ENCODE measurements around the gene DEPDC7. TPM values are rescaled to one million over a fixed set of nuclear protein-coding genes. Genes with fewer than 3 reads are reported as not detected.

DEPDC7 gene
- total and polyA plus RNA-seq, 2 of the 8 experiments (the other 6 are each of a cell fraction or from before 2014, with no cell fraction given) = 3.1 to 7.6 TPM

DNA sequence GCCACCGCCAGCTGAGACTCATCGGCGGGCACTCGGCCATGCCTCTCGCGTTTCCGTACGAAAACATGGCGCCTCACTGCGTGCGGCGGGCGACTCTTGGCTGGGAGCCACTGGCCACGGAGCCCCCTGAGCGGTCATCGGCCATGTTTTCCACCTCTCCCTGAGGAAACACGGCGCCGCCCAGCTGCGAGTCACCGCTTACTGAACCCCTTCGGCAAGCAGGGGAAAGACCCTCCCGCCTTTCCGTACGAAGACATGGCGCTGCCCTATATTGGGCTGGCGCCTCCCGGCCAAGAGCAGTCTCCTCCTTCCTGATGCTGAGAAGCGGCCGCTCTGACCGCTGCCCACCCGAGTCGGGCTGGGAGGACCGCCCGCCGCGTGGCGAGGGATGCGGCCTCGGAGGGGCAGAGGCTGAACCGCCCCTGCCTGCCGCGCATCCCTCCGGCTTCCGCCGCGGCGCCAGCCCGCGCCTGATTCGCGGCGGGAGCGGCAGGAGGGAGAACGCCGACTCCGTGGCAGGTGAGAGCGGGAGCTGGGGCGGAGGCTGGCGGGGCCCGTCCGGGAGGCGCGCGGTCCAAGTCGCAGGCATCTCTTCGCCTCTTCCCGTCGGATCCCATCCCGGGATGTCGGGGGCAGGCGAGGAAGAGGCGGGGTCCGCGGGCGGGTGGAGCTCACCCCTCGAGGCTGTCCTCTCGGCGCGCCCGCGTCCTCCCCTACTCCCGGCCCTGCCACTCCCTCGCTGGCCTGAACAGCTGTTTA lies 23.8 kb downstream of the DEPDC7 start, which contains the start of gene TCP11L1:
Gene TCP11L1 (plus strand): TSS at position 299 of the 759 bp plus-strand sequence. CDS start 4,202 bp downstream, outside the sequence.
- H2AK5ac ChIP-seq (ENCODE audit: low read depth, low read length) = no peak within 1 kb of the TSS
- ChIA-PET CTCF (ENCODE audit: partially characterized antibody) (interaction anchor here (0.6 to 1.8 kb wide), 11 partner anchors 14 to 770 kb away, joined by 3 to 5 read pairs (median 3); partner anchors contain the start of gene DEPDC7), POLR2A (ENCODE audit: partially characterized antibody) (interaction anchor here (0.6 to 3.8 kb wide), 24 partner anchors 9 to 1011 kb away, joined by 3 to 21 read pairs (median 4); partner anchors contain the start of genes CSTF3, DEPDC7 and QSER1)
- DNase-seq (ENCODE audit: low read depth in 1 of 2, low spot score in 2 of 2) = peak; percentile 88 to 91
- peak within 1 kb of the TSS; percentile 86; the same call in 1 of the 2 replicates for H2AFZ ChIP-seq (ENCODE audit: low read length)
- H2BK15ac ChIP-seq (ENCODE audit: low read length) = no peak within 1 kb of the TSS
- no peak within 1 kb of the TSS for H3K14ac ChIP-seq (ENCODE audit: insufficient read length)
- WGBS, 2 experiments (ENCODE audit: extremely low coverage in 1 of 2, insufficient coverage in 1 of 2, insufficient read length in 1 of 2, insufficient replicate concordance in 2 of 2, low coverage in 1 of 2, low lambda C conversion rate in 2 of 2, missing lambda C conversion rate in 1 of 2) = 1% methylated on average over 66 of the region's 84 CpGs; no CpG with 5 or more reads in 1 of the 2 experiments
- H4K5ac ChIP-seq (ENCODE audit: insufficient read length, low read depth, low read length) = peak within 1 kb of the TSS; percentile 98
- H3K27ac ChIP-seq (ENCODE audit: low read depth, low read length) = peak within 1 kb of the TSS; percentile 97
- peak within 1 kb of the TSS; percentile 99 for H4K91ac ChIP-seq (replicated peaks; ENCODE audit: insufficient read length, low read length)
- peak within 1 kb of the TSS; percentile 92 for H2BK12ac ChIP-seq (ENCODE audit: low read depth, low read length)
- H3K79me2 ChIP-seq (ENCODE audit: control insufficient read depth in 1 of 2, insufficient read depth in 2 of 2, low read length in 2 of 2) = 0 out of 4 replicates have a peak, but pooled peaks cover 0 to 3% of the 10 kb centered on the region in 2 experiments
- H3K4ac ChIP-seq (replicated peaks; ENCODE audit: insufficient read length, low read depth, low read length) = peak within 1 kb of the TSS; percentile 63
- H3K27me3 ChIP-seq (replicated peaks in 1 of 4; ENCODE audit: control insufficient read depth in 3 of 4, extremely low read depth in 1 of 4, insufficient read depth in 3 of 4, low read length in 3 of 4) = no peaks in the 10 kb centered on the region
- H3K23ac ChIP-seq (ENCODE audit: insufficient read length) = no peak within 1 kb of the TSS
- H2BK120ac ChIP-seq (replicated peaks; ENCODE audit: low read depth, low read length) = no peak within 1 kb of the TSS
- peak within 1 kb of the TSS; percentile 98 for H3K18ac ChIP-seq (ENCODE audit: extremely low read depth, low read length)
- FAIRE-seq = no peak
- H2BK20ac ChIP-seq (ENCODE audit: low read length) = no peak within 1 kb of the TSS
- peak within 1 kb of the TSS; percentile 70 to 81 for H3K4me2 ChIP-seq (ENCODE audit: insufficient read depth in 1 of 2, low read depth in 2 of 2, low read length in 2 of 2)
- peak within 1 kb of the TSS; percentile 99 for H3K56ac ChIP-seq (replicated peaks; ENCODE audit: insufficient read length, low read depth, low read length)
- no peaks in the 10 kb centered on the region for H4K20me1 ChIP-seq (replicated peaks in 1 of 2; ENCODE audit: control insufficient read depth in 1 of 2, insufficient read depth in 2 of 2, low read length in 2 of 2)
- no peaks in the 10 kb centered on the region; the same call in 1 of the 2 replicates for H3K23me2 ChIP-seq (ENCODE audit: low read depth, low read length)
- H3K9ac ChIP-seq (replicated peaks in 1 of 4; ENCODE audit: extremely low read depth in 1 of 4, low read depth in 3 of 4, low read length in 3 of 4) = peak within 1 kb of the TSS; percentile 84 to 95 (median 90)
- H3K9me3 ChIP-seq (ENCODE audit: insufficient read depth in 2 of 2, low read depth in 1 of 2, low read length in 1 of 2) = no peaks in the 10 kb centered on the region
- peaks cover 0 to 6% (median under 1%) of the 10 kb centered on the region in 4 experiments; a peak in 3 of 8 replicates for H3K36me3 ChIP-seq (ENCODE audit: control insufficient read depth in 2 of 4, insufficient read depth in 4 of 4, low read length in 3 of 4)
- peak within 1 kb of the TSS; percentile 97 for H2BK5ac ChIP-seq (ENCODE audit: low read depth, low read length)
- H3K79me1 ChIP-seq (ENCODE audit: low read depth, low read length) = no peaks in the 10 kb centered on the region
- peak within 1 kb of the TSS; percentile 77 to 89 (median 82) for H3K4me3 ChIP-seq (ENCODE audit: extremely low read depth in 1 of 4, insufficient read depth in 2 of 4, low read depth in 3 of 4, low read length in 4 of 4)
- H4K8ac ChIP-seq (ENCODE audit: extremely low read depth, insufficient read depth, low read length) = peak within 1 kb of the TSS; percentile 98
- peaks cover 0 to 5% (median 4%) of the 10 kb centered on the region in 4 experiments; a peak in 4 of 7 replicates for H3K4me1 ChIP-seq (replicated peaks in 1 of 4; ENCODE audit: control insufficient read depth in 3 of 4, insufficient read depth in 4 of 4, low read length in 3 of 4)
- no peak for TF ChIP-seq POU5F1 (IDR thresholded peaks at IDR 0.05; ENCODE audit: low read depth, low read length)
- no peak for TF ChIP-seq SAP30 (IDR thresholded peaks at IDR 0.05; ENCODE audit: insufficient read depth, insufficient replicate concordance, low read length)
- TF ChIP-seq NANOG (IDR thresholded peaks at IDR 0.05; ENCODE audit: insufficient read depth, low read depth, low read length, poor library complexity, severe bottlenecking) = no peak
- TF ChIP-seq JUND (IDR thresholded peaks at IDR 0.05; ENCODE audit: low read length) = no peak
- TF ChIP-seq EP300 (IDR thresholded peaks at IDR 0.05; ENCODE audit: borderline replicate concordance in 1 of 2, low read depth in 2 of 2, low read length in 2 of 2) = no peak
- TF ChIP-seq EGR1 (IDR thresholded peaks at IDR 0.05; ENCODE audit: borderline replicate concordance, low read depth, low read length) = no peak
- TF ChIP-seq MAFK (IDR thresholded peaks at IDR 0.05; ENCODE audit: low read depth, low read length) = no peak
- TF ChIP-seq CBX5 (IDR thresholded peaks at IDR 0.05; ENCODE audit: low read depth, low read length) = no peak
- no peak for TF ChIP-seq TEAD4 (IDR thresholded peaks at IDR 0.05; ENCODE audit: low read depth, low read length)
- no peak for TF ChIP-seq RAD21 (IDR thresholded peaks at IDR 0.05 in 1 of 2, conservative IDR thresholded peaks at IDR 0.05 in 1 of 2; ENCODE audit: low read depth in 2 of 2, low read length in 2 of 2)
- no peak for TF ChIP-seq CBX8 (IDR thresholded peaks at IDR 0.05; ENCODE audit: borderline replicate concordance, low read depth, low read length)

Measured in H1 (cell line).